ENCODE data around the gene CFAP90.

- TF ChIP-seq CTCF (IDR thresholded peaks at IDR 0.05) (no peak), EP300 (IDR thresholded peaks at IDR 0.05) (no peak), POLR2AphosphoS5 (IDR thresholded peaks at IDR 0.05) (no peak), POLR2A (IDR thresholded peaks at IDR 0.05) (no peak)
These were observed 4.7 kb upstream of the CFAP90 start for GRCh38 chr5:7855611-7856010.

Measured in stomach (tissue), 4 donors.